Left renal cortex interstitium (tissue), 4 donors: ENCODE measurements around the gene PTPRC. TPM values are rescaled to one million over a fixed set of nuclear protein-coding genes. Genes with fewer than 3 reads are reported as not detected.

ENCODE experiments used
- DNase-seq, 4 donors: peaks; one replicate each; pipeline ENCODE4 v3.0.0-alpha.2; 2013; ENCODE audit warnings: low read depth in 4 of 4, low spot score in 2 of 4, missing footprints in 1 of 4
- polyA plus RNA-seq, 4 donors: library from polyadenylated mRNA; unstranded; fragments of 120-200 nt; gene quantifications; one replicate each; pipeline ENCODE4 v1.2.1, GENCODE V29; 2013; ENCODE audit not compliant: insufficient read length in 4 of 4

The PTPRC gene
- polyA plus RNA-seq, 4 donors = 4.4 to 6.5 (median 5.7) TPM

DNA sequence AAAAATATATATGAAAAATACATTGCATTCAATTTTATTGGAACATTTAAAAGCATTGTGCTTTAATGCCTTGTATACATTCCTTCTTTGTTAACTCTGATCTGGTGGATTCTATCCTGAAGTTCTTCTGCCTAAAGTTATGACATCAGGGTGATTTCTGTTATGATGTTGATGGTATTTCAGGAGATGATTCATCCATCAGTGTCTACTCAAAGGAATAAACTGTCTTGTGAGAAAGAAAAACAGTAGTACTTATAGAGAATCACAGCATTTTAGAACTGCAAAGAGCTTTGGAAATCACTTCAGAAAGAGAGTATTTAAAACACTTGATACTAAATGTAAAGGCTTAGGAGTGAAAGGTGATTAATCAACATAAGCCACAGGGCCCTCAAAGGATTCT lies 155.7 kb downstream of the PTPRC start:
- no peak for DNase-seq

DNA sequence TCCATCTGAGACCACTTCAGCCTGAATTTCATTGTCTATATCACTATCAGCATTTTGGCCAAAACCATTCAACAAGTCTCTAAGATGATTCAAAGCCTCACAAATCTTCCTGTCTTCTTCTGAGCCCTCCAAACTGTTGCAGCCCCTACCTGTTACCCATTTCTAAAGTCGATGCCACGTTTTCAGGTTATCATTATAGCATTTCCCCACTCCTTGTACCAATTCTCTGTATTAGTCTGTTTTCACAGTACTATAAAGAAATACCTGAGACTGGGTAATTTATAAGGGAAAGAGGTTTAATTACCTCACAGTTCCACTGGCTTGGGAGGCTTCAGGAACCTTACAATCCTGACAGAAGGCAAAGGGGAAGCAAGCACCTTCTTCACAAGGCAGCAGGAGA lies 158.8 kb downstream of the PTPRC start:
- no peak for DNase-seq

DNA sequence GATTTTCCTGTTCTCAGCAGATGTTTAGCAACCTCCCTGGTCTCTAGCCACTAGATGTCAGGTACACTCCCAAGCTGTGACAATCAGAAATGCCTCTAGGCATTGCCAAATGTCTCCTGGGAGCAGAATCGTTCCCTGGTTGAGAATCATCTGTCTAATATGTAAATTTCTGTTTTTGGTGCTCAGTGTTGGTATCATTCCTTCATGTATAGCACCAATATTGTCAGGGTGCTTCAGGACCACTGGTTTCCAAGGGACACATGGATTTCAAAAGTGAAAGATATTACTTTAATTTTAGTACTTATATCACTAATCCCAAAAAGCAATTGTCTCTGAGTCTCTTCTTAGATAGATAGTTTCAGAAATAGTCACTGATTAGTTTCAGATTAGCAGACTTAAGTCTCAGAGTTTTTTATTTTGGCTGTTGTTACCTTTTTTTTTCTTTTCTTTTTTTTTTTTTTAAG lies 160.1 kb downstream of the PTPRC start:
- DNase-seq = no peak

DNA sequence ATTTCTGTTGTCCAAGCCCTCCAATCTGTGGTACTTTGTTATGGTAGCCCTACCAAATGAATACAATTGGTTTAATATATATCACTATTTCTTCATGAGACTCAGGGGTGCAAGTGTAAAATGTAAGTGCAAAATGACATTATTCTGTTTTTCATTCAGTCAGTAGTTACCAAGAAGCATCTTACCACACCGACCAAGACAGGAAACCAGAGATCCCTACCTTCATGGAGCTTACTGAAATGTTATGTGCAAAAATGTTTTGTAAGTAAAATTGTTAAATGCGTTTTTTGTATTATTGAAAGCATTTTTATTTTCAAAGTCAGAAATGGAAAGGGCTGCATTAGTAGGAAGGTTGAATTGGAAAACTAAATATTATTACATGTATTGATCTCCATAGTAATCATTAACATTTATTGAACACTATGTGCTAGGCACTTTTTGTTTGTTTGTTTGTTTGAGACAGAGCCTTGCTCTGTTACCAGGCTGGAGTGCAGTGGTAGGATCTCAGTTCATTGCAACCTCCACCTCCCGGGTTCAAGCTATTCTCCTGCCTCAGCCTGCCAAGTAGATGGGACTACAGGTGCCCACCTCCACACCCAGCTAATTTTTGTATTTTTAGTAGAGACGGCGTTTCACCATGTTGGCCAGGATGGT lies 166.8 kb downstream of the PTPRC start:
- DNase-seq = no peak

DNA sequence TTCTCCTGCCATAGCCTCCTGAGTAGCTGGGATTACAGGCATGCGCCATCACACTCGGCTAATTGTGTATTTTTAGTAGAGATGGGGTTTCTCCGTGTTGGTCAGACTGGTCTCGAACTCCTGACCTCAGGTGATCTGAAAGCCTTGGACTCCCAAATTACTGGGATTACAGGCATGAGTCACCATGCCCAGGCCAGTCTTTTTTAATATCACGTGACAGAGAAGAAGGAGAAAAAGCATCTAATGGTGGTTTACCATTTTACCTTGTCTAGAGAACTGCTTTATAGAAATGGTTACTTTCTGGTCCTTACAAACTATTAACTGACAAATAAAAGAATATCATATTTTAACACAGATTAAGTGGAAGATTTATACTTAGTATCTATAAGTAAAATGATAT lies 168.0 kb downstream of the PTPRC start:
- no peak for DNase-seq

Other genes starting within 250 kb of the PTPRC start
- gene ATP6V1G3, start 98.4 kb upstream of the PTPRC start, polyA plus RNA-seq = 1 to 10 TPM; 5.0 to 9.4 (median 6.6) TPM